Measurements from ENCODE around the gene ARHGEF7. TPM values are rescaled to one million over a fixed set of nuclear protein-coding genes. Genes with fewer than 3 reads are reported as not detected.

Gene ARHGEF7
- total RNA-seq, 1 donor from 2014 or later, result 86.5 TPM

GRCh38 chr13:111219280-111219679 is 104.2 kb downstream of the ARHGEF7 start:
- H3K4me1 Mint-ChIP-seq (ENCODE audit: low read depth), result peaks cover 11% of the 10 kb centered on the region
- no peaks in the 10 kb centered on the region for H3K27me3 Mint-ChIP-seq
- H3K27ac Mint-ChIP-seq, result no peak overlapping the region
- no peaks in the 10 kb centered on the region for H3K9me3 Mint-ChIP-seq (ENCODE audit: low read depth)
- no peaks in the 10 kb centered on the region for H3K36me3 Mint-ChIP-seq (ENCODE audit: insufficient read depth)
- no peak for TF ChIP-seq CTCF (IDR thresholded peaks at IDR 0.05; ENCODE audit: unreplicated experiment)
- H3K4me3 Mint-ChIP-seq (ENCODE audit: low read depth), result no peak overlapping the region
- DNase-seq (ENCODE audit: low spot score, unreplicated experiment), result no peak

- no peak for TF ChIP-seq CTCF (IDR thresholded peaks at IDR 0.05; ENCODE audit: unreplicated experiment)
- H3K9me3 Mint-ChIP-seq (ENCODE audit: low read depth), result no peaks in the 10 kb centered on the region
- H3K4me1 Mint-ChIP-seq (ENCODE audit: low read depth), result peaks cover 10% of the 10 kb centered on the region
- no peaks in the 10 kb centered on the region for H3K27me3 Mint-ChIP-seq
- no peak overlapping the region for H3K27ac Mint-ChIP-seq
- no peaks in the 10 kb centered on the region for H3K36me3 Mint-ChIP-seq (ENCODE audit: insufficient read depth)
- H3K4me3 Mint-ChIP-seq (ENCODE audit: low read depth), result no peak overlapping the region
- no peak for DNase-seq (ENCODE audit: low spot score, unreplicated experiment)
These were observed 104.8 kb downstream of the ARHGEF7 start for GRCh38 chr13:111219950-111220349.

- H3K4me1 Mint-ChIP-seq (ENCODE audit: low read depth), result peaks cover 4% of the 10 kb centered on the region
- no peak overlapping the region for H3K27ac Mint-ChIP-seq
- H3K9me3 Mint-ChIP-seq (ENCODE audit: low read depth), result no peaks in the 10 kb centered on the region
- H3K36me3 Mint-ChIP-seq (ENCODE audit: insufficient read depth), result peaks cover 10% of the 10 kb centered on the region
- TF ChIP-seq CTCF (IDR thresholded peaks at IDR 0.05; ENCODE audit: unreplicated experiment), result no peak
- no peak overlapping the region for H3K4me3 Mint-ChIP-seq (ENCODE audit: low read depth)
- H3K27me3 Mint-ChIP-seq, result no peaks in the 10 kb centered on the region
- DNase-seq (ENCODE audit: low spot score, unreplicated experiment), result no peak
These were observed 110.1 kb downstream of the ARHGEF7 start for GRCh38 chr13:111225166-111225565.

DNA sequence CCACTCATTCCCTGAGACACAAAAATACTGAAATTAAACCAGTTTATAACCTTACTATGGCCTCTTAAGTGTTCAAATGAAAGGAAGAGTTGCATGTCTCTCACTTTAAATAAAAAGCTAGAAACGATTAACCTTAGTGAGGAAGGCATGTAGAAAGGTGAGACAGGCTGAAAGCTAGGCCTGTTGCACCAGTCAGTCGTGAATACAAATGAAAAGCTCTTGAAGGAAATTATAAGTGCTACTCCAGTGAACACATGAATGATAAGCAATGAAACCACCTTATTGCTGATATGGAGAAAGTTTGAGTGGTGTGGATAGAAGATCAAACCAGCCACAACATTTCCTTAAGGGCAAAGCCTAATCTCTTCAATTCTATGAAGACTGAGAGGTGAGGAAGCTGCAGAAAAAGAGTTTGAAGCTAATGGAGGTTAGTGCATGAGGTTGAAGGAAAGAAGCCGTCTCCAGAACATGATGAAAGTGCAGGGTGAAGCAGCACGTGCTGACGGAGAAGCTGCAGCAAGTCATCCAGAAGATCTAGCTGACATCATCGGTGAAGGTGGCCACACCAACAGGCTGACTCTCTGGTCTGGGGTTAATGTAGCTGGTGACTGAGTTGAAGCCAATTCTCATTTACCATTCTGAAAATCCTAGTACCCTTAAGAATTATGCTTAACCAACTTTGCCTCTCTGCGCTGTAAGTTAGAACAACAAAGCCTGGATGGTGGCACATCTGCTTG is 110.9 kb downstream of the ARHGEF7 start:
- Mint-ChIP-seq H3K36me3 (ENCODE audit: insufficient read depth) (peaks cover 10% of the 10 kb centered on the region), H3K9me3 (ENCODE audit: low read depth) (no peaks in the 10 kb centered on the region), H3K27ac (no peak overlapping the region), H3K27me3 (no peaks in the 10 kb centered on the region), H3K4me3 (ENCODE audit: low read depth) (no peak overlapping the region), H3K4me1 (ENCODE audit: low read depth) (peaks cover 4% of the 10 kb centered on the region)
- DNase-seq (ENCODE audit: low spot score, unreplicated experiment), result no peak
- no peak for TF ChIP-seq CTCF (IDR thresholded peaks at IDR 0.05; ENCODE audit: unreplicated experiment)

GRCh38 chr13:111227405-111227804 is 112.3 kb downstream of the ARHGEF7 start:
- Mint-ChIP-seq H3K27ac (no peak overlapping the region), H3K27me3 (no peaks in the 10 kb centered on the region), H3K4me1 (ENCODE audit: low read depth) (peaks cover 4% of the 10 kb centered on the region), H3K36me3 (ENCODE audit: insufficient read depth) (peaks cover 11% of the 10 kb centered on the region), H3K4me3 (ENCODE audit: low read depth) (no peak overlapping the region), H3K9me3 (ENCODE audit: low read depth) (no peaks in the 10 kb centered on the region)
- DNase-seq (ENCODE audit: low spot score, unreplicated experiment), result no peak
- TF ChIP-seq CTCF (IDR thresholded peaks at IDR 0.05; ENCODE audit: unreplicated experiment), result no peak

Data from progenitor cell of endocrine pancreas (in vitro differentiated cells).